Fibroblast of lung (primary cell): Measurements from ENCODE around the gene CRKL.

ENCODE experiments used
- EZH2 ChIP-seq: IDR thresholded peaks from 2 replicates; pipeline ENCODE4 v1.5.1; 2012; ENCODE audit warnings: low read length, control low read depth, mild to moderate bottlenecking; ENCODE audit errors: missing control alignments
- TF ChIP-seq, protein P1 (sequence below), 2 donors: IDR thresholded peaks in 1 of 2; conservative IDR thresholded peaks in 1 of 2; 1 replicate in 1 of 2; 2 replicates in 1 of 2; pipeline ENCODE4 v1.5.1; 2011 to 2012; ENCODE audit warnings: low read length in 2 of 2, control low read depth in 1 of 2, inconsistent platforms in 1 of 2, low read depth in 1 of 2, mild to moderate bottlenecking in 1 of 2

DNA sequence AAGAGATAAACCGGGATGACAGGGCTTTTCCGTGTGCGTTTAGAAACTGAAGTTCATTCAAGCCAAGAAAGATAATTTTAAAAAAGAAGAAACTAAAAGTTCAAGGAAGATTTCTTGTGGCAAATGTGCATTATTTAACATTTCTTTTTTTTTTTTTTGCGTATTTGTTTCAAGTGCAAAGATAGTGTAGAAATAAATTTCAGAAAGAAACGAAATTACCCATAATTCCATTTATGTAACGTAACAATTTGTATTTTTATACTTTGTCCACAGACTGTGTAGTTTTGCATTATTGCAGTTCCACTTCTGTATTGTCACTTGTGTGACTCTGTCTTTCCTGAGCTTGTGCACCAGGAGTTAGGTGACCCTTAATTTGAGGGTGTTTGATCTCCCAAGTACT lies 34.4 kb upstream of the CRKL start:
- TF ChIP-seq, protein P1, sequence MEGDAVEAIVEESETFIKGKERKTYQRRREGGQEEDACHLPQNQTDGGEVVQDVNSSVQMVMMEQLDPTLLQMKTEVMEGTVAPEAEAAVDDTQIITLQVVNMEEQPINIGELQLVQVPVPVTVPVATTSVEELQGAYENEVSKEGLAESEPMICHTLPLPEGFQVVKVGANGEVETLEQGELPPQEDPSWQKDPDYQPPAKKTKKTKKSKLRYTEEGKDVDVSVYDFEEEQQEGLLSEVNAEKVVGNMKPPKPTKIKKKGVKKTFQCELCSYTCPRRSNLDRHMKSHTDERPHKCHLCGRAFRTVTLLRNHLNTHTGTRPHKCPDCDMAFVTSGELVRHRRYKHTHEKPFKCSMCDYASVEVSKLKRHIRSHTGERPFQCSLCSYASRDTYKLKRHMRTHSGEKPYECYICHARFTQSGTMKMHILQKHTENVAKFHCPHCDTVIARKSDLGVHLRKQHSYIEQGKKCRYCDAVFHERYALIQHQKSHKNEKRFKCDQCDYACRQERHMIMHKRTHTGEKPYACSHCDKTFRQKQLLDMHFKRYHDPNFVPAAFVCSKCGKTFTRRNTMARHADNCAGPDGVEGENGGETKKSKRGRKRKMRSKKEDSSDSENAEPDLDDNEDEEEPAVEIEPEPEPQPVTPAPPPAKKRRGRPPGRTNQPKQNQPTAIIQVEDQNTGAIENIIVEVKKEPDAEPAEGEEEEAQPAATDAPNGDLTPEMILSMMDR (conservative IDR thresholded peaks at IDR 0.05 in 1 of 2, IDR thresholded peaks at IDR 0.05 in 1 of 2; ENCODE audit: low read depth in 1 of 2, low read length in 2 of 2) = no peak
- no peak for TF ChIP-seq EZH2
